A673 (cell line): ENCODE data around the gene FNDC3B.

Source experiments
- CTCF ChIP-seq: fragments of 300-800, 200-600 bp; sonication (generic); conservative IDR thresholded peaks from 2 replicates; pipeline ENCODE4 v1.5.1; 2017; ENCODE audit warnings: low read depth, mild to moderate bottlenecking, antibody characterized with exemption, low read length, moderate library complexity, mixed read lengths
- EZH2 ChIP-seq: fragments of 200-600 bp; sonication (generic); IDR thresholded peaks from 2 replicates; pipeline ENCODE4 v1.6.1; 2017; ENCODE audit warnings: borderline replicate concordance, low read depth, mild to moderate bottlenecking, mixed read lengths, antibody characterized with exemption, low read length; ENCODE audit not compliant: poor library complexity, severe bottlenecking

DNA sequence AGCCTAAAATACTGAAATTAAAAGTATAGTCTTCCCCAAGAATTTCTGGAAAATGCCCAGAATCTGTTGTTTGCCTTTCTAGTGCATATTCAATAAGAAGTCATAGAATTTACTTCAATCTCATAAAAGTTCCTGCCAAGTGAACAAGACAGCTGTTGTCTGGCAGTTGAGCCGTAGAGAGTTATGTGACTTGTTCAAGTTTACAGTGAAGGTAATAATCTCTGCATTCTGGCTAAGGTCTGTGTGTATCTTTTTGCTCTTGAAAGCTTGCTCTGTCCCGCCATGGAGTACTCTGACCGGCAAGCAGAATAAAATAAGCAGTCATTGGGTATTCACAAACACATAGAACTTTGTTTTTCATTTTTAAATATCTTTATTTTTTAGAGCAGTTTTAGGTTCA is 331.0 kb downstream of the FNDC3B start:
- TF ChIP-seq CTCF (no peak), EZH2 (no peak)
